NCI-H2081 (cell line): Measurements from ENCODE around the gene RIOX2.
A peak's percentile ranks its signal among the peaks of the same experiment; 100 is the strongest.

Experiments
- DNase-seq, 2 experiments: peaks; one replicate each; lab custom pipeline; 2025; lab: John Stamatoyannopoulos, UW

RIOX2 gene

DNA sequence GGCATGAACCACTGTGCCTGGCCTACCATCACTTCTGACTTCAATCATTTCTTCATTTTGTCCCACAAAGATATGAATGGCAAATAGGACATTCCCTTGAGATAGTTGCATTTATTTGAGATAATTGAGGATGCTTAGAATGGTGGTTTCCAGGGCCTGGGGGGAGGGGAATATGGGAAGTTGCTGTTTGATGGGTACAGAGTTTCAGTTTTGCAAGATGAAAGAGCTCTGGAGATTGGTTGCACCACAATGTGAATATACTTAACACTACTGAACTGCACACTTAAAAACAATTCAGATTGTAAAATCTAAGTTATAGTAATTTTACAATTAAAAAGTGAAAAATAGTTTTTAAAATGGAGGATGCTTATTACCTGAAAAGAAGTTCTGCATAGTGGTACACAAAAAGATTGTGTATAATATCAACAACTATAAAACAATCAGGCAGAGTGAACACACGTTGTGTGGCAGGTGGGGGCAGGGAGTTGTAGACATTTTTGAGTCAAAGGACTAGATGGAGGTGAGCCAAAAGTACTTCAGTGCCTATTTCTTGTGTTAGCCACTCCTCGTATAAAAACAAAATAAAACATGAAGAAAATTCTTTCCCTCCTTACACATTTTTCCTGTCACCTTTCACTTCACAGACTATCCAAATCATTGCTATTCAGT, 18.5 kb upstream of the RIOX2 start:
- DNase-seq, result no peak

- DNase-seq, result no peak
Measured at GRCh38 chr3:97988784-97989568, 16.7 kb upstream of the RIOX2 start.

GRCh38 chr3:97987306-97987705, 15.1 kb upstream of the RIOX2 start:
- DNase-seq, result no peak

DNA sequence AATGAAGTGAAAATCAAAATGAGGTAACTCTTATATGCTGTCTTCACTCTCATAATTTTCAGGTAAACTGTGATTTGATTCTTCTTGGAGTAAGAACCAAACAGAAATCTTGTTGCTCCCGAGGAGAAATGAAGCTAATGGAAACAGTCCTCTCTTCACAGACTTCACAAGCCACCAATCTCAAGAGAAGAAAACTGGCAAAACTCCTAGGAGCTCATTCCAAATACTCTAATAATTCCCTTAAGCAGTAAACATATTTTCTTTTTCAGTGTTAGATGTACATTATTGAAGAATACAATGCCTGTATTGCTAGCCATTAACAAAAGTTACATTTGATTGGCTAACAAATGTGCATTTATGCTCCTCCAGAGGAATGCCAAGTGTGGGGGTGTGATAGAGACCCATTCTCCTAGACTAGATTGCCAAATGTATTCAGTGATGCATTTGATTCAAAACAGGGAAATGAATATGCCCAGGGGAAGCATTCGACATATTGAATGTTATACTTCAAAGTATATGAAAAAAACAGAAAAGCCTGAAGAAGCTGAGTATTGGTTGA, 11.8 kb upstream of the RIOX2 start:
- DNase-seq, result no peak

DNA sequence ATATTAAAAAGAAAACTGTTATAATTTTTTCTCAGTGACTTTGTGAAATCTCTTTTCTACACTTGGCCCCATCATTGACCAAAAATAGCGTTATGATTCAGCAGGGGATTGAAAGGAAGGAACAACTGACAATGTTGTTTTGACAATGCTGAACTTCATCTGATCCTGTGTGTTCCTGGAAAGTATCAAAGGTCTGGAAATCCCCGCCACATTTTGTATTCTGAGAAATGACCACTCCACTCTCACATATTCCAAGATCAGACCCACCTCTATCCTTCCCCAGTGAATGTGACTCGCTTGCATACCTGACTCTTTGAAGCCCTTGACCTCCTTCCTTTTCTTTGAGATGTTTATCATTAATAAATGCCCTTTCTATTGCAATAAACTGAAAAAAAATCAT, 9.7 kb upstream of the RIOX2 start:
- no peak for DNase-seq

DNA sequence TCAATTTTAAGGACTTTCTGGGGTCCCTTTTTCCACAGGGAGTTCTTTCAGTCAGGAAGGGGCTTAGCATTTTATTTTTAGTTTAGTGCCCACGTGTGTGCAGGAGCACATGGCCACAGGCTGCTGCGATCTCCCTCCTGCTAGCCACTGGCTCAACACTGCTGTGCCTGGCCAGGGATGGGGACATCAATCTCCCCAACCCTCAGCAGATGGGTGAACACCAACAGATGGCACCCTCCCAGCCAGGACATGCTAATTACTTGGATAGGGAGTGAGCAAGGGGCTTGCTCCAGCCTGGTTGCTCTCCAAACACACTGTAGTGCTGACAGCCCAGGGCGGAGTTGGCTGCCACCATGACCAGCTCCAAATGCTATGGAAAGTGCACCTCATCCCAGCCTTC, 7.4 kb upstream of the RIOX2 start:
- DNase-seq, result no peak

DNA sequence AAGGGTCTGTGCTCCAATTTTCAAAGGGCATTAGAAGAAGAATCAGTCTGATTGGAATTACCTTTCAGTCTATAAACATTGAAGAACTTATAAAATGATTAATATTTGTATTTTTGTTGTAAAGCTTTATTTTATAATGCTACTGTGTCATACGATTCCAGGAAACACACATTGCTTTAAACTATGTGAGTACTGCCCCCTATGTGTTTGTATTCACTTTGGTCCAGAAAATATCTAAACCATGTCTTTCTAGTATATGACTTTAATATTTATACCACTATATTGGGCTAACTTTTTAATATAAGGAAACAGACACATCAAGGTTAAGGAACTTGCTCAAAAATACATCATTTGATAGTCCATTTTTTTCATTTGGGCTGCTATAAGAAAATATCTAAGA, 3.2 kb upstream of the RIOX2 start:
- DNase-seq, result no peak

- DNase-seq, result no peak
Measured at GRCh38 chr3:97974996-97975395, 2.8 kb upstream of the RIOX2 start.

DNA sequence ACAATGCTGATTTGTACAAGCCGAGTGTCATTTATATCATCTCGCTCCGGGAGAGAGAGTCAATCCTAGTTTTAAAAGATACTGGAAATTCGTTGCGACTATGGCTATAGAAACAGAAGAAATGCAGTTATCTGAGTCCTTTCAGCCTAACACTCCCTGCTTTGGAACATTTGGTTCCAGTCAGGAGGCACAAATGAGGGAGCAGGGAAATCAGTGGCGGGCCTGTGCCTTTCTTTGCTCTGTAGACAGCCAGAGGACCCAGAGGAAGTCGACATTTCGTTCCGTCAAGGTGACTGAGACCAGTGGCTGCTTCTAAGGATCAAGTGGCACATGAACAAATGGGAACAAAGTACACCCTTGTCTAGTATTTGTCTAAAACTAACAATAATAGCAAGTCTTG, 745 bp upstream of the RIOX2 start:
- no peak for DNase-seq

GRCh38 chr3:97970956-97971620, 1.1 kb downstream of the RIOX2 start:
- DNase-seq, result peak in 1 of 2 experiments; percentile 37

DNA sequence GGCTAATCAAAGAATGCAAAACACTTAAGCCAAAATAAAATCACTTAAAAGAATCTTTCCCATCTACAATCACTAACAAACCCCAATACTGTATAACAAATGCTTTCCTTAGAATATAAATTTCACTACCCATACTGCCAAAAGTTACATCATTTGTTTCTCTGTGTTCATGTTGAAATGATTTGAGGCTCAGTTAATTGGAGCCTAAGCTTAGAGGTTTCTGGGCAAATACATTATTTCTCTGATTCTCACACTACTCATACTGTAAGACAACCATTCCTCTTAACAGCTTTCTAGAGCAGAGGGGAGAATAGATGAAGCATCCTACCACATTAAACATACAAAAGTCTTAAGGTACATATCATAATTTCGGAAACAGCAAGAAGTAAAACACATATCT, 2.1 kb downstream of the RIOX2 start:
- no peak for DNase-seq

DNA sequence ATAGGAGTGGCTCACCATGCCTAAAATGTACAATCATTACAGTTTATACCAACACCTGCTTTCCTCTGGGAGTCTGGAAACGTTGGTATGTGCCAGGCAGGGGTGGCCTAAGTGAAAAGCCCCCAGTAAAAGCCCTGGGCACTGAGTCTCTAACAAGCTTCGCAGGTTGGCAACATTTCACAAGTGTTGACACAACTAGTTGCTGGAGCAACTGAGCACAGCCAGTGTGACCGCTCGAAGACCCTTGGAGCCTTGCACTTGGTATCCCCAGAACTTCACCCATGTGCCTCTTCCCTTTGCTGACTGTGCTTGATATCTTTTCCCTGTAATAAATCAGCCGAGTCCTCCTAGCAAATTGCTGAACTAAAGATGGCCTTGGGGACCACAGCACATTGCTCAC, 2.7 kb downstream of the RIOX2 start:
- no peak for DNase-seq

GRCh38 chr3:97968376-97968775, 3.9 kb downstream of the RIOX2 start:
- DNase-seq, result no peak

GRCh38 chr3:97967966-97968365, 4.3 kb downstream of the RIOX2 start:
- peak; percentile 41 to 54 for DNase-seq

GRCh38 chr3:97960993-97961766, 11.1 kb downstream of the RIOX2 start:
- no peak for DNase-seq

GRCh38 chr3:97960551-97960950, 11.7 kb downstream of the RIOX2 start:
- no peak for DNase-seq

GRCh38 chr3:97959872-97960271, 12.4 kb downstream of the RIOX2 start:
- DNase-seq, result peak in 1 of 2 experiments; percentile 45

- DNase-seq, result no peak
Measured at GRCh38 chr3:97958796-97959195, 13.4 kb downstream of the RIOX2 start.

DNA sequence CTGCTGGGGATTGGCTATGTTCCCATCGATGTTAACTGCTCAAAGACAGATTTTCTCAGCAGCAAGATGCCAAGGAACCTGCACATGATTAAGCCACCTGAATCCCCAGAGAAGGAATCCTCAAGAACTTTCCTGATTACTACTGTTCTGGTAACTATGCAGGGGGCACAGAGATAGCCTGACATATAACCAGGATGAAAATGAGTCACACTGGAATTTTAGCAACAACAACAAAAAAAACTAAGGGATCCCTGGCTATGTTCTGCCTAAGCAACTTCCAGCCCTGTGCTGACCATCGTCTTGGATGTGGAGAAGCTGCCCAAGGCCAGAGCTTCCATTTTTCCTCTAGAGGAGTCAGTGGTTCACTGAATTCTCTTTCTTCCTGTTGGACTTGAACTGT, 13.8 kb downstream of the RIOX2 start:
- no peak for DNase-seq

- peak in 1 of 2 experiments; percentile 19 for DNase-seq
Measured at GRCh38 chr3:97957617-97958311, 14.5 kb downstream of the RIOX2 start.

DNA sequence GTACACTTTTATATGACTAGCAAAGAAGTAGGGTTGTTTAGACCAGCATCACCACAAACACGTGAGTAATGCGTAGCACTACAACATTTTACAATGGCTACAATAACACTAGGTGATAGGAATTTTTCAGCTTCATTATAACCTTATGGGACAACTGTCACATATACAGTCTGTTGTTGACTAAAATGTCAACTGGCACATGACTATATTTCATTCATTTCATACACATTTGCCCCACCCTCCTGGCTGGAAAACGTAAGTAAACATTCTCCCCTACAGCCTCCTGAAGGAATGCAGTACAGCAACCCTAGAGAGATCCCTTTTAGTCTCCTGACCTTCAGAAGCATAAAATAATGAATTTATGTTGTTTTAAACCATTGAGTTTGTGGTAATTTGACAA, 16.2 kb downstream of the RIOX2 start:
- DNase-seq, result no peak
